ENCODE measurements around the gene NAA35.
"Not testable (repeated sequence)": the region's sequence is repeated elsewhere in the genome, so short reads cannot be mapped to it uniquely, and the experiment has no call there.

DNA sequence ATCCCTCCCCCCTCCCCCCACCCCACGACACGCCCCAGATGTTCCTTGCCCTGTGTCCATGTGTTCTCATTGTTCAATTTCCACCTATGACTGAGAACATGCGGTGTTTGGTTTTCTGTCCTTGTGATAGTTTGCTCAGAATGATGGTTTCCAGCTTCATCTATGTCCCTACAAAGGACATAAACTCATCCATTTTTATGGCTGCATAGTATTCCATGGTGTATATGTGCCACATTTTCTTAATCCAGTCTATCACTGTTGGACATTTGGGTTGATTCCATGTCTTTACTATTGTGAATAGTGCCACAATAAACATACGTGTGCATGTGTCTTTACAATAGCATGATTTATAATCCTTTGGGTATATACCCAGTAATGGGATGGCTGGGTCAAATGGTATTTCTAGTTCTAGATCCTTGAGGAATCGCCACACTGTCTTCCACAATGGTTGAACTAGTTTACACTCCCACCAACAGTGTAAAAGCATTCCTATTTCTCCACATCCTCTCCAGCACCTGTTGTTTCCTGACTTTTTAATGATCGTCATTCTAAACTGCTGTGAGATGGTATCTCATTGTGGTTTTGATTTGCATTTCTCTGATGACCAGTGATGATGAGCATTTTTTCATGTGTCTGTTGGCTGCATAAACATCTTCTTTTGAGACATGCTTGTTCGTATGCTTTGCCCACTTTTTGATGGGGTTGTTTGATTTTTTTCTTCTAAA is 107.2 kb downstream of the NAA35 start:
- TF ChIP-seq, protein P1, sequence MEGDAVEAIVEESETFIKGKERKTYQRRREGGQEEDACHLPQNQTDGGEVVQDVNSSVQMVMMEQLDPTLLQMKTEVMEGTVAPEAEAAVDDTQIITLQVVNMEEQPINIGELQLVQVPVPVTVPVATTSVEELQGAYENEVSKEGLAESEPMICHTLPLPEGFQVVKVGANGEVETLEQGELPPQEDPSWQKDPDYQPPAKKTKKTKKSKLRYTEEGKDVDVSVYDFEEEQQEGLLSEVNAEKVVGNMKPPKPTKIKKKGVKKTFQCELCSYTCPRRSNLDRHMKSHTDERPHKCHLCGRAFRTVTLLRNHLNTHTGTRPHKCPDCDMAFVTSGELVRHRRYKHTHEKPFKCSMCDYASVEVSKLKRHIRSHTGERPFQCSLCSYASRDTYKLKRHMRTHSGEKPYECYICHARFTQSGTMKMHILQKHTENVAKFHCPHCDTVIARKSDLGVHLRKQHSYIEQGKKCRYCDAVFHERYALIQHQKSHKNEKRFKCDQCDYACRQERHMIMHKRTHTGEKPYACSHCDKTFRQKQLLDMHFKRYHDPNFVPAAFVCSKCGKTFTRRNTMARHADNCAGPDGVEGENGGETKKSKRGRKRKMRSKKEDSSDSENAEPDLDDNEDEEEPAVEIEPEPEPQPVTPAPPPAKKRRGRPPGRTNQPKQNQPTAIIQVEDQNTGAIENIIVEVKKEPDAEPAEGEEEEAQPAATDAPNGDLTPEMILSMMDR (IDR thresholded peaks at IDR 0.05) = not testable (repeated sequence)
- not testable (repeated sequence) for TF ChIP-seq POLR2A (IDR thresholded peaks at IDR 0.05)
